WERI-Rb-1 (cell line): ENCODE measurements around the gene MIER1.

Experiments used
- DNase-seq: peaks from one replicate; pipeline ENCODE4 v3.0.0-alpha.2; 2020
- H3K27ac ChIP-seq: fragments of 250-450 bp; sonication (Bioruptor Pico); 2 replicates; pipeline ENCODE4 v1.5.1; 2020; ENCODE audit warnings: mild to moderate bottlenecking, moderate library complexity
- H3K27me3 ChIP-seq: fragments of 250-450 bp; sonication (Bioruptor Pico); 2 replicates; pipeline ENCODE4 v1.5.1; 2021; ENCODE audit warnings: mild to moderate bottlenecking, low read depth, moderate library complexity; ENCODE audit not compliant: insufficient read depth, severe bottlenecking
- H3K36me3 ChIP-seq: fragments of 250-450 bp; sonication (Bioruptor Pico); 2 replicates; pipeline ENCODE4 v1.5.1; 2020; ENCODE audit warnings: mild to moderate bottlenecking, moderate library complexity
- H3K4me3 ChIP-seq: 2 replicates; pipeline ENCODE4 v1.5.1; 2011; ENCODE audit warnings: low read depth, mild to moderate bottlenecking, control low read depth, low read length
- H3K9me3 ChIP-seq: fragments of 250-450 bp; sonication (Bioruptor Pico); 2 replicates; pipeline ENCODE4 v1.5.1; 2021; ENCODE audit warnings: mild to moderate bottlenecking, moderate library complexity; ENCODE audit not compliant: severe bottlenecking
- TF ChIP-seq, protein P1 (sequence below): IDR thresholded peaks from 2 replicates; pipeline ENCODE4 v1.5.1; 2011; ENCODE audit warnings: low read depth, mild to moderate bottlenecking, control low read depth, inconsistent platforms, low read length

The MIER1 gene

GRCh38 chr1:66916320-66916719 lies 8.5 kb upstream of the MIER1 start:
- Histone ChIP-seq H3K36me3 (peaks cover 4% of the 10 kb centered on the region), H3K27ac (no peak overlapping the region), H3K27me3 (no peaks in the 10 kb centered on the region), H3K4me3 (no peak overlapping the region), H3K9me3 (no peaks in the 10 kb centered on the region)
- DNase-seq, result no peak
- TF ChIP-seq, protein P1, sequence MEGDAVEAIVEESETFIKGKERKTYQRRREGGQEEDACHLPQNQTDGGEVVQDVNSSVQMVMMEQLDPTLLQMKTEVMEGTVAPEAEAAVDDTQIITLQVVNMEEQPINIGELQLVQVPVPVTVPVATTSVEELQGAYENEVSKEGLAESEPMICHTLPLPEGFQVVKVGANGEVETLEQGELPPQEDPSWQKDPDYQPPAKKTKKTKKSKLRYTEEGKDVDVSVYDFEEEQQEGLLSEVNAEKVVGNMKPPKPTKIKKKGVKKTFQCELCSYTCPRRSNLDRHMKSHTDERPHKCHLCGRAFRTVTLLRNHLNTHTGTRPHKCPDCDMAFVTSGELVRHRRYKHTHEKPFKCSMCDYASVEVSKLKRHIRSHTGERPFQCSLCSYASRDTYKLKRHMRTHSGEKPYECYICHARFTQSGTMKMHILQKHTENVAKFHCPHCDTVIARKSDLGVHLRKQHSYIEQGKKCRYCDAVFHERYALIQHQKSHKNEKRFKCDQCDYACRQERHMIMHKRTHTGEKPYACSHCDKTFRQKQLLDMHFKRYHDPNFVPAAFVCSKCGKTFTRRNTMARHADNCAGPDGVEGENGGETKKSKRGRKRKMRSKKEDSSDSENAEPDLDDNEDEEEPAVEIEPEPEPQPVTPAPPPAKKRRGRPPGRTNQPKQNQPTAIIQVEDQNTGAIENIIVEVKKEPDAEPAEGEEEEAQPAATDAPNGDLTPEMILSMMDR, result no peak

DNA sequence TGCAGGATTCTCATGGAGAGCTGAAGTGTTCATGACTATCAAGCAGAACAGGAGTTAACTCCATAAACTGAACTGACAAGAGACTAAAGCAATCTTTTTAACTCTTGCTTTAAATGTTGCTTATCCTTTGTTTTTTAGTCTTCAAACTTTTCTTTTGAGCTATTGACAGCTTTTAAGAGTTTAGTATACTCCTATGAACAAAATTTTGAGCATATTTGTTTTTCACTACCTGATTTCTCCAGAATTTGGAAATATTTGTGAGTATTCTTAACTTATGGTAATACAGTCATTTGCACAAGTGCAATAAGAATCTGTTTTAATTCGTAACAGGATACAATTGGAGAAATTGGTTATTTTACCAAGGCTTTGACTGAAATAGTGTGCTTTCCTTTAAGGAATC lies 7.3 kb upstream of the MIER1 start:
- H3K4me3 ChIP-seq, result no peak overlapping the region
- no peaks in the 10 kb centered on the region for H3K9me3 ChIP-seq
- no peak overlapping the region for H3K27ac ChIP-seq
- H3K27me3 ChIP-seq, result no peaks in the 10 kb centered on the region
- H3K36me3 ChIP-seq, result peaks cover 4% of the 10 kb centered on the region
- no peak for DNase-seq
- TF ChIP-seq, protein P1, result no peak

DNA sequence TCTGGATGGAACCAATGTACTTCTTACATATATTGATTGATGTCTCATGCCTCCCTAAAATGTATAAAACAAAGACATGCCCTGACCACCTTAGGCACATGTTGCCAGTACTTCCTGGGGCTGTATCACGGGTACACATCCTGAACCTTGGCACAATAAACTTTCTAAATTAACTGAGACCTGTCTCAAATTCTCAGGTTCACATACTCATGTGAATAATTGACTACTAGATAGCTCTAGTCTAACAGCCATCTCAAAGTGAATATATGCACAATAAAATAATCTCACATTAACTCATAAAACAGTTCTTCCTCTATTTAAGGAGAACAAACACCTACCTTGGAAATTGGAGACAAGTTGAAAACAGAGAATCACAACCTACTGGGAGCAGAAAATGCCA lies 5.7 kb upstream of the MIER1 start:
- no peak overlapping the region for H3K27ac ChIP-seq
- peaks cover 8% of the 10 kb centered on the region for H3K36me3 ChIP-seq
- DNase-seq, result no peak
- no peaks in the 10 kb centered on the region for H3K9me3 ChIP-seq
- H3K27me3 ChIP-seq, result no peaks in the 10 kb centered on the region
- TF ChIP-seq, protein P1, result no peak
- H3K4me3 ChIP-seq, result no peak overlapping the region

DNA sequence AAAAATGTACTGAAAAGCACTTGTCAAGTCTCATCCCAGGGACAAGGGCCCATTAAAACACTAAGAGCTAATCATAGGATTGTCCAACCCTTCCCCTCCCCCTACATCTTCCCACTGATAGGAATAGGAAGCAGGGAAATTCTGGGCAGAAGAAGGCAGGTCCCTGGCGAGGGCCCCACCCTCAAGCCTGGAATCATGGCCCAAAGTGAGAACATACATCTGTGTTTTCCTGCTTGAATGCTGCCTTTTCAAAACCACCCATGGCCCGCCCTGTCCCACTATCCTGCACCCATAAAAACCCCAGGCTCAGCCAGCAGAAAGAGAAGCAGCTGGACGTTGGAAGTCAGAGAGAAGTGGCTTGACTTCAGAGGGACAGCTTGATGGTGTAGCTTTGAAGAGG lies 5.0 kb upstream of the MIER1 start:
- no peak for DNase-seq
- Histone ChIP-seq H3K36me3 (peaks cover 8% of the 10 kb centered on the region), H3K27ac (no peak overlapping the region), H3K9me3 (no peaks in the 10 kb centered on the region), H3K4me3 (no peak overlapping the region), H3K27me3 (no peaks in the 10 kb centered on the region)
- TF ChIP-seq, protein P1, result no peak

DNA sequence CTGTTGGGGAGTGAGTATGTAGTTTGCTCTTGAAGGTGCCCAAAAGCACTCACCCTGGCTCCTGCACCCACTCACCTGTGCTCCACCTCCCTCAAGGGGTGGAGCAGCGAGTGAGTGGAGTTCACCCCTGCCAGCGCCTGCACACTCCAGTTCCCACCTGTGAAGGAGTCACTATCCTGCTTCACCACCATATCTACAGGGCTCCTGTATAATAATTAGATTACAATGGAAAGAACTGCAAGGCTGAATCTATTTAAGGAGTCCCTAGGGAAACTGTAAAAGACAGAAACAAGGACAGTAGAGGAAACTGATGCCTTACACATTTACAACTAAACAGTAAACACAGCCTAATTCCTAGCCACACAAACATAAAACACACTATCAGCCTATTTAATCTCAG lies 4.2 kb upstream of the MIER1 start:
- Histone ChIP-seq H3K27me3 (no peaks in the 10 kb centered on the region), H3K36me3 (peaks cover 8% of the 10 kb centered on the region), H3K4me3 (no peak overlapping the region), H3K9me3 (no peaks in the 10 kb centered on the region), H3K27ac (no peak overlapping the region)
- TF ChIP-seq, protein P1, result no peak
- DNase-seq, result no peak

DNA sequence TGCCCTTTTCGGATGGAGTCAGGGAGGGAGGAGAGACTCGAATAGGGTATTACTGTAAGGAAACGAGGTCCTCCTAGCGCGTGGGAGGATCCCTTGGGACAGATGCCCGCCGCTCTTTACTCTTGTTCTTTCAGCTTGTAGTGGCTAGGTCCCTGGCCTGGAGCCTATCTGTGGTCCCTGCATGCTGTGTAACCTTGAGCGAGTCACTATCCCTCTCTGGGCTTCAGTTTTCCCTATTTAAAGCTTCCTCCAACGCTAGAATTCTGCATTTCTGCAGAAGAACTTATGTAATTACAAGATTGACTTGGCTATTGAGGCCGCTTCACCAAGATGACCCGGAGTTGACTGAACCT lies 744 bp downstream of the MIER1 start:
- TF ChIP-seq, protein P1, result no peak
- no peak for DNase-seq
- Histone ChIP-seq H3K4me3 (peak overlapping the region; percentile 98), H3K9me3 (no peaks in the 10 kb centered on the region), H3K36me3 (peaks cover 4% of the 10 kb centered on the region), H3K27me3 (no peaks in the 10 kb centered on the region), H3K27ac (peak overlapping the region; percentile 90)
